Measurements from ENCODE around the gene ANO2. TPM values are rescaled to one million over a fixed set of nuclear protein-coding genes. Genes with fewer than 3 reads are reported as not detected.

Gene ANO2
- polyA plus RNA-seq, 1 donor from 2014 or later, result 1.8 TPM

- no peaks in the 10 kb centered on the region for H3K27me3 ChIP-seq (ENCODE audit: insufficient read depth, low read depth, low read length)
Measured at GRCh38 chr12:5518584-5519365, 426.3 kb downstream of the ANO2 start.

More at GRCh38 chr12:5518584-5519365, 426.3 kb downstream of the ANO2 start:
- no peaks in the 10 kb centered on the region for H3F3A ChIP-seq (ENCODE audit: insufficient read depth, low read length, poor library complexity, severe bottlenecking)
- no peaks in the 10 kb centered on the region for H4K20me1 ChIP-seq (ENCODE audit: insufficient read depth)
- H2AFZ ChIP-seq (ENCODE audit: low read depth, low read length), result no peak overlapping the region
- H3K4me2 ChIP-seq (ENCODE audit: low read length), result no peak overlapping the region
- no peaks in the 10 kb centered on the region for H3K79me2 ChIP-seq (replicated peaks; ENCODE audit: insufficient read depth, low read length)
- H3K27ac ChIP-seq (ENCODE audit: low read length), result no peak overlapping the region
- no peaks in the 10 kb centered on the region for H3K36me3 ChIP-seq (ENCODE audit: insufficient read depth, low read length)
- no peaks in the 10 kb centered on the region for H3K9me3 ChIP-seq (ENCODE audit: low read length)
- no peak overlapping the region for H3K9ac ChIP-seq (ENCODE audit: low read length)
- H3K9me2 ChIP-seq (ENCODE audit: insufficient read depth, low read length), result no peaks in the 10 kb centered on the region
- no peak overlapping the region for H3K4me3 ChIP-seq (ENCODE audit: low read length)
- no peak for TF ChIP-seq RAD21 (conservative IDR thresholded peaks at IDR 0.05)
- no peak for TF ChIP-seq MXI1 (conservative IDR thresholded peaks at IDR 0.05; ENCODE audit: poor library complexity, severe bottlenecking)
- TF ChIP-seq EP300 (conservative IDR thresholded peaks at IDR 0.05; ENCODE audit: poor library complexity, severe bottlenecking), result no peak
- TF ChIP-seq SMC3 (conservative IDR thresholded peaks at IDR 0.05; ENCODE audit: poor library complexity), result no peak
- TF ChIP-seq, protein P1, sequence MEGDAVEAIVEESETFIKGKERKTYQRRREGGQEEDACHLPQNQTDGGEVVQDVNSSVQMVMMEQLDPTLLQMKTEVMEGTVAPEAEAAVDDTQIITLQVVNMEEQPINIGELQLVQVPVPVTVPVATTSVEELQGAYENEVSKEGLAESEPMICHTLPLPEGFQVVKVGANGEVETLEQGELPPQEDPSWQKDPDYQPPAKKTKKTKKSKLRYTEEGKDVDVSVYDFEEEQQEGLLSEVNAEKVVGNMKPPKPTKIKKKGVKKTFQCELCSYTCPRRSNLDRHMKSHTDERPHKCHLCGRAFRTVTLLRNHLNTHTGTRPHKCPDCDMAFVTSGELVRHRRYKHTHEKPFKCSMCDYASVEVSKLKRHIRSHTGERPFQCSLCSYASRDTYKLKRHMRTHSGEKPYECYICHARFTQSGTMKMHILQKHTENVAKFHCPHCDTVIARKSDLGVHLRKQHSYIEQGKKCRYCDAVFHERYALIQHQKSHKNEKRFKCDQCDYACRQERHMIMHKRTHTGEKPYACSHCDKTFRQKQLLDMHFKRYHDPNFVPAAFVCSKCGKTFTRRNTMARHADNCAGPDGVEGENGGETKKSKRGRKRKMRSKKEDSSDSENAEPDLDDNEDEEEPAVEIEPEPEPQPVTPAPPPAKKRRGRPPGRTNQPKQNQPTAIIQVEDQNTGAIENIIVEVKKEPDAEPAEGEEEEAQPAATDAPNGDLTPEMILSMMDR (IDR thresholded peaks at IDR 0.05; ENCODE audit: poor library complexity, severe bottlenecking), result no peak
- no peak for TF ChIP-seq EZH2 (IDR thresholded peaks at IDR 0.05; ENCODE audit: borderline replicate concordance, insufficient read depth, low read length, poor library complexity, severe bottlenecking)
- no peak for TF ChIP-seq REST (IDR thresholded peaks at IDR 0.05; ENCODE audit: borderline replicate concordance)
- TF ChIP-seq POLR2AphosphoS5 (IDR thresholded peaks at IDR 0.05), result no peak
- TF ChIP-seq TAF1 (IDR thresholded peaks at IDR 0.05; ENCODE audit: low read depth), result no peak

All from neural cell (in vitro differentiated cells).